HG03095 (cell line): ENCODE results near the gene SRRM3.
"Not testable (repeated sequence)": the region's sequence is repeated elsewhere in the genome, so short reads cannot be mapped to it uniquely, and the experiment has no call there.

Source experiments
- ATAC-seq: cut with Tn5 transposase; IDR thresholded peaks from one replicate; pipeline ENCODE4 v1.9.1; 2021; ENCODE audit warnings: moderate library complexity; ENCODE audit not compliant: unreplicated experiment

Gene SRRM3

DNA sequence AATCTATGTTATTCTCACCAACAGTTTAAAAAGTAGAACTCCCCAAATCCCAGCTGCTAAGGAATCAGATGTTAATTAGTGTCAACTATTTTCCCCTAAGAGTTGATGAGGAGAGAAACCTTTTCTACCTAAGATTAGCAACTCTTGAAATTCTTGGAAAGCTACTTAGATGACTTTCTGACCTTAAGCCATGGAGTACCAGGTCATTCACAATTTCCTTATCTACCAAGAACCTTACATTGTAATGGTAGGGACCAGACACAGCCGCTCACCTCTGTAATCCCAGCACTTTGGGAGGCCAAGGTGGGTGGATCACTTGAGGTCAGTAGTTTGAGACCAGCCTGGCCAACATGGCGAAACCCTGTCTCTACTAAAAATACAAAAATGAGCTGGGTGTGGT is 133.7 kb downstream of the SRRM3 start:
- ATAC-seq, result not testable (repeated sequence)

DNA sequence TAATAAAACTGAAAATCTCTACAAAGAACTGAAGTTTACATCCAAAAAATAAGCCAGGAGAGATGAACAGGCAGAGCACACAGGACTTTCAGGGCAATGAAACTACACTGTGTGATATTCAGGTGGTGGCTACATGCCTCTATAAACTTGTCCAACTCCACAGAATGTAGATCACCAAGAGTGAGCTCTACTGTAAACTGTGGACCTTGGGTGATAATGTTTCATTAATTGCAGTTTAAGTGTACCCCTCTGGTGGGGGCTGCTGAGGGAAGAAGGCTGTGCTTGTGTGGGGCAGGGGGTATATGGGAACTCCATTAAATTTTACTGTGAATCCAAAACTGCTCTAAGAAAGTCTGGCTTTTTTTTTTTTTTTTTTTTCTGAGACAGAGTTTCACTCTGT is 134.4 kb downstream of the SRRM3 start:
- ATAC-seq, result no peak
